Endometrial microvascular endothelial cells (primary cell): Measurements from ENCODE around the gene MIDN. TPM values are rescaled to one million over a fixed set of nuclear protein-coding genes. Genes with fewer than 3 reads are reported as not detected.
"Not testable (repeated sequence)": the region's sequence is repeated elsewhere in the genome, so short reads cannot be mapped to it uniquely, and the experiment has no call there.

ENCODE experiments used
- in situ Hi-C: cut with HindIII; loops from 2 replicates; pipeline ENCODE4 v1.10.0; 2017; ENCODE audit warnings: low sequenced_read_pairs, low pct_unique_long_range_greater_than_20kb; ENCODE audit errors: inconsistent ontology term
- total RNA-seq: library from RNA; depleted of rRNA; stranded (reverse); fragments of >200 nt; gene quantifications from one replicate; pipeline ENCODE4 v1.2.3, GENCODE V29; 2015; ENCODE audit errors: inconsistent ontology term

MIDN gene
- total RNA-seq, 1 donor from 2014 or later: 13.8 TPM

DNA sequence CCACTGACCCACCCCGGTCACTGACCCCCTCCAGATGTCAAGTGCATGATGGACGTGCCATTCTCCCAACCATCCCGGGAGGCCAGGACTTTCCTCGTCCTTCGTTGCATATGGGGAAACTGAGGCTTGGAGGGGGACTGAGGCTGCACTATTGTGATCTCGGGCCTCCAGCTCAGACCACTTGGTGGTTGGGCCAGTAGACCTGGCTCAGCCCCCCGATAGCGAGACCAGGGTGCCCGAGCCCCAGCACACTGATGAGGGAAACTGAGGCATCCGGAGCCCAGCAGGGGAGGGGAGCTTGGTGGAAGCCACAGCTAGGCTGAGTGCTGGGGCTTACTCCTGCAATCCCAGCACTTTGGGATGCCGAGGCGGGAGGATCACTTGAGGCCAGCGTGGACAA is 47.7 kb downstream of the MIDN start:
- in situ Hi-C loops: no loop called here

DNA sequence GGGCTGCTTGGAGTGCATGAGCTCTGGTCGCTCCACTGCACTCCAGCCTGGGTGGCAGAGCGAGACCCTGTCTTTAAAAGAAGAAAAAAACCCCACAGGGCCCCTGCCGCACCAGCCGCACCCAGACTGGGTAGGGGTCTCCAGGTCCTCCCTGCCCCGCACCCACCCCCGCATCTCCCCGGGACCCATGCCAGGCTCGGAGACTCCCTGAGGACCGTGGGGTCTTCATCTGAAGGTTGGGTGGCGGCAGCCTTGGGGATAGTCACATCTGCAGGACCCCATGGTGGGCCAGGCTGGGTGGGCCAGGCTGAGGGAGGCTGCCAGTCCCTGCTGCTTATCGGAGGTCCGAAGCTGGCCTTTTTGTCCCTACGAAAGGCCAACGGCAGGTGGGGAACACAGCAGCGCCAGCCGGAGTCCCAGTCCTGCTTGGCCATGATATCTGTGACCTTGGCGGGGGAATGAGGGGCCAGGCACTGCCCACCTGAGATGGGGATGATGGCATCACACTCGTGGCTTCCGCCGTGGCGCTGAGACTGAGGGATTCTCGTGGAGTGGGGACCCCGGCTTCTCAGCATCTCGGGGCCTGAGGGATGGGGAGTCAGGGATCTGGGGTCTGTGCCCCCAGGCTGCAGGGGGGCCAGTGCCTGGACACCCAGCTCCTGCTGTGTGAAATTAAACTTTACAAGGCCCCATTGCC is 48.3 kb downstream of the MIDN start:
- in situ Hi-C loops: no loop called here

DNA sequence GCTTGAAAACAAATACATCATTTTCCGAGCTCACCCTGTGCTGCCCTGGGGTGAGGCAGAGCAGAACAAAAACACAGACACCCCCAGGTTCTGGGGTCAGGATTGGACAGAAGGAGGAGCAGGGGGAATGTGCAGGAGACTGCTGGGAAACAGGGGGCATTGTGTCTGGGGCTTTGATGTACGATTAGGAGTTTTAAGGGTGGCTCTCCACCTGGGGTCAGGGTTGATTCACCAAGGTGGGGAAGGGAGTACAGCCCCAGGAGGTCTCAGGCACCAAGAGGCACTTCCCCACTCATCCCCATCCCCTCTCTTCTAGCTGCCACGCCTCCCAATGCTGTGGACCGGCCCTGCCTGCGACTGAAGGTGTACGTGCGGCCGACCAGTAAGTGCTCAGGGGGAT is 49.9 kb downstream of the MIDN start:
- in situ Hi-C loops: no loop called here

- in situ Hi-C loops: no loop called here
Observed at GRCh38 chr19:1299801-1300200, 51.4 kb downstream of the MIDN start.

GRCh38 chr19:1300744-1301490 is 52.5 kb downstream of the MIDN start:
- in situ Hi-C loops: no loop called here

DNA sequence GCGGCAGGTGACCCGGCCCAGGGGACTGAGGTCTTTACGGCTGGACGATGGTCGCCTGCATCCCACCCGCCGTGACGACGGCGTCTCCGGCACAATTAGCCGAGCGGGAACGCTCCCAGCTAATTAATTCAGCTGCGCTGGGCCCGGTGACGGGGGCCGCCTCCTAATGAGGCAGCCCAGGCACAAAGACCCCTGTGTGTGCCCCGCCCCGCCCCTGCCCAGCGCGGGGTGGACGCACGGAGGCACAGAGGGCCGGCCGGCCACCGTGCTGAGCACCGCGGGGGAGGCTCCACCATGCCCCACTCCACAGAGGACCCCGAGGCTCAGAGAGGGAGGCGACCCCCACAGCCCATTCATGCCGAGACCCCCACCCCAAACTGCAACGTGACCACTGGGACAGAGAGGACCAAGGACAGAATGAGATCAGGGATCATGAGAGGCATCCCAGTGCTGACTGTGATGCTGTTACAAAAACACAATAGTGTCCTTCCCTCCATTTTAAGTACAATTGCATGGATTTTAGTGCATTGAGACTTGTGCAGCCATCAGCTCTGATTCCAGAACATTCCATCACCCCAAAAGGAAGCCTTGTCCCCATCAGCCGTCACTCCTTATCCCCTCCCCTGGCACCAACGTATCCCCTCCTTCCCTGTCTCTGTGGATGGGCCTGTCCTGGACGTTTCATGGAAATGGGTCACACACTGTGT is 54.3 kb downstream of the MIDN start:
- in situ Hi-C loops: no loop called here

- in situ Hi-C loops: no loop called here
Observed at GRCh38 chr19:1304197-1304924, 56.0 kb downstream of the MIDN start.

GRCh38 chr19:1305354-1305753 is 57.0 kb downstream of the MIDN start:
- in situ Hi-C loops: not testable (repeated sequence)

GRCh38 chr19:1307320-1307719 is 58.9 kb downstream of the MIDN start:
- in situ Hi-C loops: no loop called here

DNA sequence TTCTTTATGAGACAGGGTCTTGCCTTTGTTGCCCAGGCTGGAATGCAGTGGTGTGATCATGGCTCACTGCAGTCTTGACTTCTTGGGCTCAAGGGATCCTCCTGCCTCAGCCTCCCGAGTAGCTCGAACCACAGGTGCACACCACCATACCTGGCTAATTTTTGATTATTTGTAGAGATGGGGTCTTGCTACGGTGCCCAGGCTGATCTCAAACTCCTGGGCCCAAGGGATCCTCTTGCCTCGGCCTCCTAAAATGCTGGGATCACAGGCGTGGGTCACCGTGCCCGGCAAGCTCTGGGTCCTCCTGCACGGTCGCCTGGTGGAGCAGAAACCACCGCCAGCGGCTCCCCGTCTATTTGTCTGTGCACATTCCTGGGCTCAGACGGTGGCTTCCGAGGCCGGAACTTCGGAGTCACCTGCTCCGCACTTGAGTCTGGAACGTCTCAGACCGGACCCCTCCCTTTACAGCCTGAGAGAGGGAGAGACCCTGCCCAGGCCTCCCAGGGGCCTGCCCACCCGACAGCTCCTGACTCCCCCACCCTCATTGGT is 59.4 kb downstream of the MIDN start:
- in situ Hi-C loops: no loop called here

GRCh38 chr19:1308718-1309117 is 60.3 kb downstream of the MIDN start:
- in situ Hi-C loops: no loop called here

Other genes starting within 250 kb of the MIDN start
- not detected for gene GRIN3B, start 248.2 kb upstream of the MIDN start, total RNA-seq
- 124 TPM for gene TMEM259, start 227.5 kb upstream of the MIDN start, total RNA-seq
- gene RNU6-2, start 227.1 kb upstream of the MIDN start, total RNA-seq: not detected
- gene CNN2, start 222.0 kb upstream of the MIDN start, total RNA-seq: 237 TPM
- gene ABCA7, start 208.5 kb upstream of the MIDN start, total RNA-seq: 1.8 TPM
- 14.0 TPM for gene ARHGAP45, start 181.4 kb upstream of the MIDN start, total RNA-seq
- gene POLR2E, start 153.2 kb upstream of the MIDN start, total RNA-seq: 304 TPM
- gene GPX4, start 144.6 kb upstream of the MIDN start, total RNA-seq: 459 TPM
- gene SBNO2, start 74.3 kb upstream of the MIDN start, total RNA-seq: 33.0 TPM
- gene STK11, start 42.8 kb upstream of the MIDN start, total RNA-seq: 67.1 TPM
- gene CBARP, start 10.6 kb upstream of the MIDN start, total RNA-seq: 0.74 TPM
- gene ATP5F1D, start 6.8 kb upstream of the MIDN start, total RNA-seq: 75.4 TPM
- 235 TPM for gene CIRBP, start 20.7 kb downstream of the MIDN start, total RNA-seq
- 83.3 TPM for gene FAM174C, start 26.9 kb downstream of the MIDN start, total RNA-seq
- not detected for gene EFNA2, start 37.3 kb downstream of the MIDN start, total RNA-seq
- 113 TPM for gene NDUFS7, start 135.3 kb downstream of the MIDN start, total RNA-seq
- gene GAMT, start 153.0 kb downstream of the MIDN start, total RNA-seq: 5.3 TPM
- gene DAZAP1, start 159.0 kb downstream of the MIDN start, total RNA-seq: 83.8 TPM
- 3,355 TPM for gene RPS15, start 189.8 kb downstream of the MIDN start, total RNA-seq
- not detected for gene APC2, start 201.5 kb downstream of the MIDN start, total RNA-seq
- gene C19orf25, start 230.6 kb downstream of the MIDN start, total RNA-seq: 28.2 TPM
- not detected for gene PCSK4, start 241.8 kb downstream of the MIDN start, total RNA-seq
- 1.9 TPM for gene REEP6, start 242.6 kb downstream of the MIDN start, total RNA-seq